GM10847 (cell line): Measurements from ENCODE around the gene CHRDL2.

Experiments
- POLR2A ChIP-seq: IDR thresholded peaks from 2 replicates; pipeline ENCODE4 v1.6.1; 2011; ENCODE audit not compliant: insufficient read length; ENCODE audit errors: extremely low read depth

The CHRDL2 gene

DNA sequence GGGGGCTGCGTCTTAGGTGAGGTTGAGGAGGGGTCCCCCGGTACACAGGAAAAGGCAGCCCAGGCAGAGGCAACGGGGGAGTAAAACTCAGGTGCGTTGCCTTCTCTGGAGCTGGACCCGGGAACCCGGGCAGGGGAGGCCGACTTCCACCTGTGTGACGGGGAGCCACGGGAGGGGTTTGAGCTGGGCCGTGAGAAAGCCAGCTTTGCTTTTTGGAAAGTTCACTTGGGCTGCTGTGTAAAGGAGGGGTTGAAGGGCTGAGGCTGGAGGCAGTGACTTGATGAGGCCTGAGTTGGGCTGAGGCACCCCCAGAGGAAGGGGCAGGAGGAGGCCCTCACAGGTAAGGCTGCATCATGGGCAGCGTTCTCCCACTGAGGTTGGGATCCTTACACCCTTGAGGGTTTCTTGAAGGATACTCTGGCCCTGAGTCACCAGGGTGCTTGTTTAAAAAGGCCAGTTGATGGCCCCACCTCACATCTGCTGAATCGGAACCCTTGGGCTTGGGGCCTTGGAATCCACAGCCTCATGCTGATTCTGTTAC, 47.2 kb downstream of the CHRDL2 start:
- no peak for TF ChIP-seq POLR2A

DNA sequence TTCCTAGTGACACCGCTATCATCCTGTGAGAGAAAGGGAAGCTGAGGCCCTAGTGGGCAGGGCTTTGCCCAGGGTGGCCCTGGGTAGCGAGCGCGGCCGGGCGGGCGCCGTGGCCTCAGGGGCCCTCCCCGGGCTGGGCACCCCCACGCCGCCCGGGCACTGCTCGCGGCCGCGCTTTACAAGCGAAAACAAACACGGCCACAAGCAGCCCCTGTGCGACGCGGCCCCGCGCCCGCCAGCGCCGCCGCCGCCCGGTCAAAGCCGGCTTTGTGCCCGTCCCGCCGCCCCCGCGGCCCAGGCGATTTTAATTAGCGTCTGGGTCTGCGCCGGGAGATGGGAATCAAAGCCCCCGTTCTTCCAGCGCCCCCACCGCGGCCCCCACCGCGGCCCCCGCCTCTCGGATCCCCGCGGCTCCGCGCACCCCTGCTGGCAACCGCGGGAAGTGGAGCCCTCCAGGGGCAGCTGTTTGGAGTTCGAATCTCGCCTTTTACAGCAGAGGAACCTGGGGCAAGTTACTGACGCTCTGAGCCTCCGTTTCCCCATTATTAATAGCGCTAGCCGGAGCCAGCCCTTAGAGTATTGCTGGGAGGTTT, 47.9 kb downstream of the CHRDL2 start:
- no peak for TF ChIP-seq POLR2A

DNA sequence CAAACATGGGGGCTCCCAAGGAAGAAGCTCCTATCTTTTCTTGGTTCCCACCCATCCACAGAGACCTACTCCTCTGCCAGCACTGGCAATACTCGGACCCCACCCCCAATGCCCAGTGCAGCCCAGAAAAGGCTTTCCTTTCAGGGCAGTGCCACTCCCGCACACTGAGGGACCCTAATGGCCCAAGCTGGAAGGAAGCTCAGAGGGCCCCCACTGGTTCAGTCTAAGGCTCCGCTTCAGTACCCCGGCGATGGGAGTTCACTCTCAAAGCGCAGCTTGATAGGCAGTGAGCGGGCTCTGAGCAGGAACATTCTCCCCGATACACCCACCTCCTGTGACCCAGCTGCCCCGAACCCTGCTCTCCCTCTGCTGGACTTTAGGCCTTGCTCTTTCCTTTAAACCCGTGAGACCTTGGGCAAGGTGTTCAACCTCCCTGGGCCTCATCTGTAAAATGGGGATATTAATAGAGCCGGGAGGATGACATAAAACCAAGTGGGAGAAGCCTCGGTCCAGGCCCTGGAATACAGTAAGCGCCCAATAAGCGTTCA, 48.4 kb downstream of the CHRDL2 start:
- no peak for TF ChIP-seq POLR2A

DNA sequence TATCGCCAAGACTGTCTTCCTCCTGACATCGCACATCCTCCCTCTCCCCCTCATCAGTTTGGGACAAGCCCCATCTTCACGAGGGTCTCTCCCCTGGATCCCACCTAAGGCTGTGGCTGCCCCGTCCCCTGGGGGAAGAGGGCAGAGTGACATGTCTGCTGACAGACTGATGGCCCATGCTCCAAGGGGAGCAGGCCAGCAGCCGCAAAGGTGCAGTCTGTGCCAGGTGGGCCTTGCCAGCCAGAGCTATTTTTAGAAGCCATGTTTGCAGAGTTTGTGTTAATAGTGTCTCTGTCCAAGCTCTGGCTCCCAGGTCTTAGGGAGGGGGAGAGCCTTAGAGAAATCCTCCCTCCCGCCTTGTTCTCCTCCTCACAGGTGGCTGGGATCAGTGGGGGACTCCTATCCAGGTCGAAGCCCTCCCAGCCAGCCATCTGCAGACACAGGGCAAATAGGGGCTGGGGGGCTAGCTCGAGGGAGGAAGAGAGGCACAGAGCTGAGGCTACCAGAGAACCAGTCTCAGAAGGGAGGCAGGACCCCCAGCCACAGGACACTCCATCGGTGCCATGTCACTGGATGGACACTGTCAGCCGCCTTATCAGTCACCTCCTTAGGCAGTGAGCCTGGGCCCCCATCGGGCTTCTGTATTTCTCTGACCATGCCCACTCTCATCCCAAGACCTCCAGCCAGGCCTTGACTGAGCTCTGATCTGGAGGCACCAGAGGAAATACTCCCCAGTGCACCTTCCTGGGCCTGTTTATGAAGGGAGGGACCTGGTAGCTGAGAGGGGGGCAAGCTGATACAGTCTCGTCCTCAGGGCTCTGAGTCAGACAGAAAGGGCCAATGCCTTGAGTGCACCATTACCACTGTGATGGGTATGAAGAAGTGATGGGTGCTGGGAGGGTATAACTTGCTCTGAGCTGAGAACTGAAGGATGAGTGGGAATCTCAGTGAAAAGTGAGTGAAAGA, 49.3 kb downstream of the CHRDL2 start:
- no peak for TF ChIP-seq POLR2A

DNA sequence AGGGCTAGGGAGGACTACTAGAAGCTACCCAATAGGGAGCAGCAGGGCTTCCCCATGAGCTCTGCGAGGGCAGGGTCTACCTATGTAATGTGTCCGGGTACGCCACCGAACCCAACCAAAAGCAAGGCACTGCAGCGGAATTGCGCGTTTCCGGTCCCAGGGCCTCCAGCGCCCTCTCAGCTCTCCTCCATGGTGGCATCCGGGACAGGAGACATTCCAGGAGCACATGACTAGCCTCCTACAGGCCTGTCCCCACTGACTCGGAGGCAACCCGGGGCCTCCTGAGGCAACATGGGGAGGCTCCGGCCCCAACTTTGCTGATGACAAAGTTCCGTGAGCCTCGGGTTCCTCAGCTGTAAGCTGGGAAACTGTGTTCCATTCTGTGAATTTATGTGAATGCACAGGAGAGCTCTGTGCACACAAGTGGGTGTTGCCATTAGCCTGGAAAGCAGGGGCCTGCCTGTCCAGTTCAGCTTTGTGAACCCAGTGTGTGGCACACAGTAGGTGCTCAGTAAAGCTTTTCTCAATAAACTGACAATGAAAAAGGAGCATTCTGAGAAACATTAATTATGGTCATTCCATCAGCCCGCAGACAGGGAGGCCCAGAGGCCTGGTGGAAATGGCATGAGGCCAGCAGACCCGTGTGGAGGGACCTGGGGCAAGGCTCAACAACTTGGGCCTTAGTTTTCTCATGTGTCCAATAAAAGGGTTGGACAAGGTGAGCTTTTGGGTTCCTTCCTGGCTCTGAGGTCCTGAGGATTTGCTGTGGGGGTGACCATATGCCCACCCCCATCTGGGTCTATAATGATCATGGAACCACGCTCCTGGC, 50.3 kb downstream of the CHRDL2 start:
- no peak for TF ChIP-seq POLR2A

DNA sequence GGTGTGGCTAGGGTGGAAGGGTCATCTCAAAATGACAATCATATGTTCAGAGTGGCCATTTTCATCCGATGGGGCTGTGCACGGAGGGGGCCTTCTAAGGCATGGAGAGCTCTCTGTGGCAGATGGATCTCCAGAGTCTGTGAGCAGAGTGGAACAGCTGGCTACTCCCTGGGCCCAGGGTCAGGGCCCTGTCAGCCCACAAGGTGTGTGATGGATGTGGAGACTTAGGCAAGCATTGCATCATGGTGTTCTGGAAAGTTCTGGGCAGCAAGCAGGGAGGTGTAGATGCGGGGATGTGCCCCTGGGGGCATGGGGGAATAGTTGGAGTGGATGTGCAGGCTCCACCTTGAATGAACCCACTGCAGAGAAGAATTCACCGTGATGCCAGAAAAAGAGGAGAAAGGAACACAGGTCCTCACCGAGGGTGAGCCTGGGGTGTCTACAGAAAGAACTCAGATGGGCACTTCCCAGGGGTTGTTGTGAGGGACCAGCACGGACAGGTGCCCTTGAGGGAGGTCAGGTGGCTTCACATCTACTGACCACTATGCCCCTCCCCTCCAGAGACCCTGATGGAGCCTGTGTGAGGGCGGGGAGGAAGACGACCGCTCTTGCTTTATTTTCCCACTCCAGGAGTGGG, 51.1 kb downstream of the CHRDL2 start:
- no peak for TF ChIP-seq POLR2A

DNA sequence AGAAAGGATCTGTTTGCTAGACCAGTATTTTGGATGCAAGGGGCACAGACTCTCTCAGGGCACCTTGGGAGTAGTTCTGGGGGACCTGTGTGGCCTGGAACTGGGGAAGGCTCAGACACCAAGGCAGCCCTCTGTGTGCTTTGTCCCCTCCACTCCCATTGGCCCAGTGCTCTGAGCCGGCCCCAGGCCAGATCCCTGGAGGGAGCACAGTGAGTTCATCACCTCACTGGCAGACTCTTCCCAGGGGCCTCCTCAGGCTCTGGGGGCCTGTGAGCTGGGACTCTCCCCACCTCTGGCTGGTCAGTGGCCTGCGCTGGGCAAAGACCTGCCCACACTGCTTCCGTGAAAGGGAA, 51.7 kb downstream of the CHRDL2 start:
- TF ChIP-seq POLR2A, result no peak

DNA sequence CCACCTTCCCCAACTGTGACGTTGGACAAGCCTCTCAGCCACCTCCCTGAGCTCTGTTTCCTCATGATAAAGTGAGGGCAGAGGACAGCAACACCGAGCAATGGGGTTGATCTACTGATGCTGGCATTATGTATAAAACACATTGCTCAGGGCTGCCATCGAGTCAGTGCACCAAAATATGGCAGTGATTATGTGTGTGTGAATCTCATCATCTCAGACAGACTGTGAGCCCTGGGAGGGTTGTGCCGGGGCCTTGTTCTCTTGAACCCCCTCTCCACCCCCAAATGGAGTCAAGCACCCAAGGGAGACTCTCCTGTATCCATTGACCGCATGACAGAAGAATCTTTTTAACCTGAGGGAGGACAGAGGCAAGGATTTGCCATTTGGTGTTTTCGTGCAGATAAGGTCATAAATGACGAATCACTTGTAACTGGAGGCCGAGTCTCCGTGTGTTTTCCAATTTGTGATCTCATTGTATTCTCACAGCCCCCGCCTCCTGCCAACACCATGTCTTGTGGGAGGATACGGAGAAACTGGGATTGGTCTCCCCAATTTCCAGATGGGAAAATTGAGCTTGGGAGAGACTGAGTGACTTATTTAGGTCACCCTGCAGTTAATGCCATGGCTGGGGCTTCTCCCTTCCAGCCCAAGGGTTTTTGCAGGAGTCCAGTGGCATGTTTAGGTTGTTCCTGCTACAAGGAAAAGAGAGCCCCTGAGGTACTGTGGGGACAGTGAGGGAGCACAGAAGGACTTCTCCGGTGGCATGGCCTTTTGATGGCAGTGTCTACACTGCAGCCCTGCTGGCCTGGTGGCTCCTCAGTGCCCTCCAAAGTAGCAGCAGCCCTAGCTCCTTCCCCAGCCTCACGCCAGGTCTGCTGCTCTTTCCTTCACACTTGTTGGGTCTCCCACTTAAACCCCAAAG, 52.4 kb downstream of the CHRDL2 start:
- TF ChIP-seq POLR2A, result no peak

DNA sequence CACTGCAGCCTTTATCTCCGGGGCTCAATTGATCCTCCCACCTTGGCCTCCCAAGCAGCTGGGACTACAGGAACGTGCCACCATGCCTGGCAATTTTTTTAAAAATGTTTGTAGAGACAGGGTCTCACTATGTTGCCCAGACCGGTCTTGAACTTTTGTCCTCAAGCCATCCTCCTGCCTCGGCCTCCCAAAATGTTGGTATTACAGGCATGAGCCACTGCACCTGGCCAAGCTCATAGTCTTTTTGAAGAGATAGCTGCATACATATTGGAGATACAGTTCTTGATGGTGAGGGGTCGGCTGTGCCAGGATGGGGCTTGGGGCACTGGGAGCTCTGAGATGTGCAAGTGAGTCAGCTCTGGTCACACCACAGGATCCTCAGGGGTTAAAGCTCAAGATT, 53.2 kb downstream of the CHRDL2 start:
- TF ChIP-seq POLR2A, result no peak

DNA sequence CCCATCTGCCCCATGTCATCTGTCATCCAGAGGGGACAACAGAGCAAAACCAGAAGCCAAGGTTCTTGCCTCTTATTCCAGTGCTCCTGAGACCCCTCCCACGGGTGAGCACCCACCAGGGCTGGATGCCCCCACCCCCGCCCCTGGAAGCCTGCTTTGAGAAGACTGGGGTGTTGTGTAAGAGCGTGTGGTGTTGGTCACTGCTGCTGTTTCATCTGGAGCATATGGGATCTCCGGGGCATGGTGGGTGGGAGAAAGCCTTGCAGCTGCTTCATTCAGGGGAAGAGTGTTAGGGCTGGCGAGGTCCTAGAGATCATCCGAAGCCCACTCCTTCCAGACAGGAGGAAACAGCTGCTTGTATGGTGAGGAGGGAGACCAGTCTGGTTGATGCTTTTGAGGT, 54.1 kb downstream of the CHRDL2 start:
- no peak for TF ChIP-seq POLR2A

DNA sequence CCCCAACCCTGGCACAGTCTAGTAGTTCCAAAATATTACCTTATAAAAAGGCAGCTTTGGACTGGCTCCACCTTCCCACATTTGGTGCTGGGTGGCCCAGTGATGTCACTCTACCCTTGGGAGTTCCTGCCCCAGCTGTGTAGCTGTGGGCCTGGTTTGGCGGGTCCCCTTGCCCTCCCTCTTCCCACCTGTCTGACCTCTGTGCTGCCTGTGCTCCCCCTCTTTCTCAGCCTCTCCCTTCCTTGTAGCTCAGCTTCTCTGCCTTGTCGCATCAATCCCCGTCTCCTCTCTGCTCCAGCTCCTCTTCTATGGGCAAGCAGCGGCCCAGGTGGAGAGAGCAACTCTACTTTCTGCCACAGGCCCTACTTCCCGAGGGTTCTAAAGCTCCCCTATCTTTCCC, 54.6 kb downstream of the CHRDL2 start:
- no peak for TF ChIP-seq POLR2A

DNA sequence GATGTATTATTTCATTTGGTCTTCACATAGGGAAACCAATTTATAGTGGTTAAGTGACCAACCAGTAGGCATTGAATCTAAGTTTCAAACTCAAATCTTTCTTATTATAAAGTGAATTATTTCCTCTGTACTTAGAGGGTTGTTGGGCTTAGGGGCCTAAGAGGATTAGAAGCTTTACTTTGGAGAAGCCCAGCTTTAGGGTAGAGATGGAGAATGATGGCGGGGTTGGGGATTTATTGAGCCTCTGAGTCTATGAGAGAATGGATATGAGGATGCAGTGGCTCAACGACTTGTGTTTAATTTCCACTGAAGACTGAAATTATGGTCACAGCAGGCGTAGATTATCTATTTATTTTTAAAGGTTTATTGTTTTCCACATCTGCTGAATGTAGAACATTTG, 55.5 kb downstream of the CHRDL2 start:
- no peak for TF ChIP-seq POLR2A

DNA sequence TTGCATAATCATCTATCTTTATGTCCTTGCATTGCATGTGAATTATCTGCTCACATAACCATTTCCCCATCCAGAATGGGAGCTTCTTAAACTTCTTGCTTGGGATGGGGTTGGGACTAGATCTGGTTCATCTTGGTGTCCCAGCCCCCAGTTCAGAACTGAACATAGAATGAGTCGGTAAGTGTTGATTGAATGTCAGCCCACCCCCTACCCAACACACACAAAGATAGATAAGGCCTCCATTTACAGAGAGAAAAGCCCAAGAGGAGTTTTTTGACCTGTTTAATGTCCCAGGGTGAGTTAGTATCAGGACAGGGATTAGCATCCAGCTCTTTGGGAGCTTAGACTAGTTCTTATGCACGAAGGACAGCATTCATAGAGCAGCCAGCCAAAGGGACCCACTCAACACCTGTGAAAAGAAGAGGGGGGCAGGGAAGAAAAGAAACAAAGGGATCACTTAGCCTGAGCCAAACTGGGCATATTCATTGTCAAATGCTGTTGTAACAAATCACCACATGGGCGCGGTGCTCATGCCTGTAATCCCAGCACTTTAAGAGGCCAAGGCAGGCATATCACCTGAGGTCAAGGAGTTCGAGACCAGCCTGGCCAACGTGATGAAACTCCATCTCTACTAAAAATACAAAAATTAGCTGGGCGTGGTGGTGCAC, 57.4 kb downstream of the CHRDL2 start:
- no peak for TF ChIP-seq POLR2A

DNA sequence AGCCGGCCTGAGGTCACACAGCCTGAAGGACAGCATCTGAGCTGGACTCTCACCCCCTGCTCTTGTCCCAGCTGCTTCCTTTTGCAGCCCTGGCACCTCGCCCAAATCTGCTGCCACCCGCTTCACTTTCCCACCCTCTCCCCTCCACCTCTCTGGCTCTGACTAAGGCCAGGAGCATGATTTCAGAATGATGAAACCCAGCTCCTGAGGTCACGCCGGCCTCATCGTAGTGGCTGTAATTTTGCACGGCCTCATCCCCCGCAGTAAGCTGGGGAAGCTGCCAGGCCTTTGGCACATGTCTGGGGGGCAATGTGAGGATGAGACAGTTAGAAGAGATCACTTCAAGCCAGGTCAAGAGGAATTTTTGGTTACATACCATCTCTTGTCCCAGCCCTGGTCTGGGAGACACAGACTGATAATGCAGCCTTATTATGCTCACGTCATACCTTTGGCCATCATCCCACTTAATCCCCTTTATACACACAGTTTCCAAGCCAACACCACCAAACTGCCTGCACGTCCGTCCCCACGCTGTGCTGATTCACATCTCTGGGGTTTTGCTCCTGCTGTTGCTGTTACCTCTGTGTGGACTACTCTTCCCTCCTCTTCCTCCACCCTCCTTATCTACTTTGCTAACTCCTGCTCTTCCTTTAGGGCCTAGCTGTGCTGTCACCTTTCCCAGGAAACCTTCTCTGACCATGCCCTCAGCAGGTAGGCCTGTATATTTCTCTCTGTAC, 58.1 kb downstream of the CHRDL2 start:
- TF ChIP-seq POLR2A, result no peak
